Stimulated activated CD8-positive, alpha-beta memory T cell treated with anti-CD3 and anti-CD28 coated beads, Interleukin-4, amount 100 ng/mL, for 24 hours (primary cell): Measurements from ENCODE around the gene EFCC1.
"Not testable (repeated sequence)": the region's sequence is repeated elsewhere in the genome, so short reads cannot be mapped to it uniquely, and the experiment has no call there.

Source experiments
- DNase-seq: peaks from one replicate; pipeline ENCODE4 v3.0.0-alpha.2; 2020; ENCODE audit warnings: low read depth

The EFCC1 gene

DNA sequence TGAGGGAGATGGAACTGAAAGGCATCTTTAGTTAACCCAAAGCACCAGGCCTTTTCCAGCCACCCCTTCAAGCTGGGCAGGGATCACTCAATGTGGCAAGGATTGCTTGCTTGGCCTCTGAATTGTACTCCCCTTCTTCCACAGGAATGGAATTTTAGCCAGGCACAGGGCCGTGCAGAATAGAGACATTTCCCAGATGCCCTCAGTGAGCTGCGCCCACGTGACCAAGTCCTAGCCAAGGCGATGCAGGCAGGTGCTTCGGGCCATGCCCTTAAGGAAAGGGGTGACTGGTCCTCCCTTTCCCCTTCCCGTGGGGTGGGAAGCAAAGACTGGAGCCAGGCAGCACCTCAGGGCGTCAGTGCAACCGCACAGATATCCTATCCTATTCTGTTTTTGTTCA is 77.4 kb downstream of the EFCC1 start:
- DNase-seq: no peak

DNA sequence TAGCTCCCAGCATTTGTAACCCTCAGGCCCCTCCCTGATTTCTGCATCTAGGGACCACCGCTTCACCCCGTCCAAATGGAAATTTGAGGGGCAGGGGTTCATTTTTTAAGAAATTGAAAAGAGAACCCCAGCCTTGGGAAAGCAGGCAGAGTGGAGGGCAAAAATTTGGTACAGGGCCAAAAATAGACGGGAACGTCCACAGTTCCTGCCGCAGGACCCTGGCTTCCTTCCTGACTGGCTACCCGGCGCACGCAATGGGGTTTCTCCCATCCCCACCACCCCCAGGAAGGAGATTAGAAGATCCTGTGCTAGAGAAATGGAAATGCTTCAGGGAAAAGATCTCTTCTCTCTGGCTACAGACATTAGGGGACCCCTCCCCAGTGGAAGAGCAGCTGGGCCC is 80.4 kb downstream of the EFCC1 start:
- no peak for DNase-seq

DNA sequence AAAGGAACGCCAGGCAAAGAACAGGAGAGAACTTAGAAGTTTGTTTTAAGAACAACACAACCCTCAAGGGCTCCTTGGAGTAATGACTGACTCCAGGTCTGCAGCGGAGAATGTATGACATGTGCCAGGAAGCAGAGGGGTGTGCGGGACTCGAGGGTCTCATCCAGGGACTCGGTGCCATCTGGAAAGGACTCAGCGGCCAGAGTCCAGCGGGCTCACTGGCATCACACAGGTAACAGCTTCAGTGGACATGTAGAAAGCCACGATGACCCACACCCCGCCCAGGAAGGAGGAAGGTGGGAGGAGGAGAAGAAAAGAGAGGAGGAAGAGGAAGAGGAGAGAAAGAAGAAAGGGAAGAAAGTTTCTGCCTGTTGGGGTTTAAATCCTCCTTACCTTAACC is 80.9 kb downstream of the EFCC1 start:
- no peak for DNase-seq

DNA sequence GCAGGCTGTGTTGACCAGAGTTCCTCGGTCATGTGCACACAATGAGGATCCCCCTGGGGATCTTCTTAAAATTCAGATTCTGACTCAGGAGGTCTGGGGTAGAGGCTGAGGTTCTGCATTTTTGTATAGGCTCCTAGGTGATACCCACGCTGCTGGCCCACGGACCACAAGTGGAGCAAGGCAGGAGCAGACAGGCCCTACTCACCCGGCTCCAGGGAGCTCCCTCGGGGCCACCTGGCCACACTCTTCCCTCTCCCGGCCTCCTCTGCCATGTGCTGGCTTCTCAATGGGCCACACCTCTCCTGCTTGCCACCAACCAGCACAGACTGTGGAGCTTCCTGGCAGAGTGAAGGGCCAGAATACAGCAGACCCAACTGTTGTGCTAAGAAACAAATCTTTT is 83.4 kb downstream of the EFCC1 start:
- DNase-seq: no peak

DNA sequence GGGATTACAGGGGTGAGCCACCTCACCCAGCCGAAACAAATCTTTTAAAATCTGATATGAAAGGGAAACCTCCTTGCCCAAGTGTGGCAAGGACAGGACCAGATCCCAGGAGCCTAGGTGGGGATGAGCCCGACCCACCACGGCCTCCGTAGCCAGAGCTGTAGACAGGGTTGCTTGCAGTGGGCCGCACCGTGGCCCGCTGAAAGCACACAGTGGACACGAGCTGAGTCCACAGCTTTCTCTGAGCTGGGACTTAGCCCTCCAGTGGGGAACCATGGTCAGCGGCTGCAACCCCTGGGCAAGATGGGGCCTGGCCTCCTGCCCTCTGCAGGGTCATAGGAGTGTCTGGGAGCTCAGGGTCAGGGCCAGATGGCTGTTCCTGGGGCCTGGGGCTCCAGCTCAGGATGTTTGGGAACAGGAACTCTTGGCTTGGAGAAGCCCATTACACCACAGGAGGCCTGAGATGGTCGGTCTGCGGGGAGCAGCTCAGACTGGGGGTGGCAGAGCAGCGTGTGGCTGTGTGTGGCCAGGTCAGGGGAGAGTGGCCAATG is 84.1 kb downstream of the EFCC1 start:
- DNase-seq: no peak

DNA sequence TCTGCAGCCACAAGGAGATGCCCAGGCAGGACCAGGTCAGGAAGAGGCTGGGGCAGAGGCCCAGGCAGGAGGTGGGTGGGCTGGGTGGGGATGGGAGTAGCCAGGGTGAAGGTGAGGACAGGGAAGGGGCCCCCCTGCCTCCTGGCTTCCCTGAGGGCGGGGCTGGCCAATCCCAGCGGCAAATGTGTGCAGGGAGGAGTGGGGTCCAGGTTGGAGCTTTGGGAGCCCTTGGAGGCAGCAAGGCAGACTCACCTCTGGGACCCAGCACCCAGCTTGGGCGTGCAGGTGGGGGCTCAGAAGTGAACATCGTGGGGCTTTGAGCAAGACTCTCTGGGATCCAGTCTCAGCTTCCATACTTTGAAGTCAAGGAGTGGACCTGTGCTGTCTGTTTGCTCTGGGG is 84.7 kb downstream of the EFCC1 start:
- DNase-seq: no peak

DNA sequence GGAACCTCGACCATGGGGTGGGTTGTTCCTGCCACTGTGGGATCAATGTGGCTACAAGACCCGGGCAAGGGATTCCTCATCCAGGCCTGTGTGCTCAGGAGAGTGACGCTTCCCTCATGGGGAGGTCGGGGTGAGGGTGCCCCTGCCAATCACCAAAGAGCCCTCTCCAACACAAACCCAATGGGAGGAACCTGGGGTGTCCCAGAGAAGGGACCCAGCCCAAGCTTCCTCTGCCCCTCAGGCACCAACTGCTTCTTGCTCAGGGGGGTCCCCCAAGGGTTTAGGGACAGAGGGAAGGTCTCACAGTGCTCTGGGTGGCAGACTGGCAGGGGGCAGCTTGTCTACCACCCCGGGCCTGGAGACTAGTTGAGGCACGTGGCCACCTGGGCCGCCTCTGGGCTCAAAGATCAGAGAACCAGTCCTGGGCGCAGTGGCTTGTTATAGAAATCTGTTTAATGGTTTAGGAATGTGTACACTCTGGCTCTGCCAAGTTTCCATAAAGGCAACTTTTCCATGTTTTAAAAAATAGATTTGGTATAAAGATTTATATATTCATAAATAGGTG is 86.1 kb downstream of the EFCC1 start:
- DNase-seq: no peak

DNA sequence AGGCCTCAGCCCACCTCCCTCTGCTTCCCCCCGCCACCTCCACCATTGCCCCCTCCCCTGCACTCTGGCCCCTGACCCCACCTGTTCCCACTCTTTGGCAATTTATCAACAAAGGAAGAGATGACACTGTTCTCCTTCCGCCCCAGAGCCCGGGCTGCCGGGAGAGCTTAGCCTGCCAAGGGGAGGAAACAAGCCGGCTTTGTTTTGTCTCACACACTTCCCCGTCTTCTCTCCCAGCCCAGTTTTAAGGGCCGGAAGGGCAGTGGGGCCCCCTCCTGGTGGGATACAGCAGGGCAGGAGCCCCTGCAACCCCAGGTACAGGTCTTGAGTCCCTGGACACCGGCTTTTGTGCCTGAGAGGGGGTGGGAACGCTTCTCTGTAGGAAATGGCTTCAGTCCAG is 86.8 kb downstream of the EFCC1 start:
- DNase-seq: not testable (repeated sequence)

DNA sequence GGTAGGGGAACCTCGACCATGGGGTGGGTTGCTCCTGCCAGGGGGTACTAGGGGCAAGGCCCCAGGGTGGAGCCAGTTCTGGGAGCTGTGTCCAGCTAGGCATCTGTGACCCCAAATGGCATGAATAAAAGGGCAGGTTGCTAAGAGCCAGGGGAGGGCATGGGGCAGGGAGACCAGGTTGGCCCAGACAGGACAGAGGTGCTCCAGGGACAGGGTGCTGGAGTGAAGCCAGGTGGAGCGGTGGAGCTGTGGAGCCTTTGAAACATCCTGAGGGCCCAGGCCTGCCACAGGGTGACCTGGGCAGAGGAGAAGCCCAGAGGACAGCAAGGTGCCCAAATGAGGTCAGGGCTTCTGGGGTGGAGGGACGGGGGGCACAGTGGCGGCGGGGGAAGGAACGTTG is 87.2 kb downstream of the EFCC1 start:
- DNase-seq: not testable (repeated sequence)
